GM19468 (cell line): ENCODE measurements around the gene MROH8.
"Not testable (repeated sequence)": the region's sequence is repeated elsewhere in the genome, so short reads cannot be mapped to it uniquely, and the experiment has no call there.

Experiments used
- ATAC-seq: cut with Tn5 transposase; IDR thresholded peaks from one replicate; pipeline ENCODE4 v1.9.1; 2021; ENCODE audit warnings: mild to moderate bottlenecking, moderate library complexity, moderate number of reproducible peaks; ENCODE audit not compliant: unreplicated experiment; ENCODE audit errors: extremely low read depth

Gene MROH8

GRCh38 chr20:37108676-37109075 lies 70.7 kb downstream of the MROH8 start:
- ATAC-seq = no peak

- ATAC-seq = no peak
Observed at GRCh38 chr20:37102571-37102970, 76.8 kb downstream of the MROH8 start.

- no peak for ATAC-seq
Observed at GRCh38 chr20:37096415-37097041, 82.8 kb downstream of the MROH8 start.

GRCh38 chr20:37095599-37096414 lies 83.5 kb downstream of the MROH8 start, which contains the start of gene RBL1:
Gene RBL1 (minus strand): TSS chr20:37095997. CDS start chr20:37095928, 69 bp downstream.
- ATAC-seq = peak; percentile 33

GRCh38 chr20:37095108-37095598 lies 84.2 kb downstream of the MROH8 start:
- ATAC-seq = no peak

- no peak for ATAC-seq
Observed at GRCh38 chr20:37090407-37090806, 88.9 kb downstream of the MROH8 start.

- no peak for ATAC-seq
Observed at GRCh38 chr20:37081717-37082289, 97.5 kb downstream of the MROH8 start.

GRCh38 chr20:37077009-37077408 lies 102.3 kb downstream of the MROH8 start:
- ATAC-seq = no peak

GRCh38 chr20:37075932-37076685 lies 103.2 kb downstream of the MROH8 start:
- ATAC-seq = no peak

GRCh38 chr20:37072293-37073196 lies 106.8 kb downstream of the MROH8 start:
- ATAC-seq = no peak

GRCh38 chr20:37071481-37071911 lies 107.9 kb downstream of the MROH8 start:
- no peak for ATAC-seq

- not testable (repeated sequence) for ATAC-seq
Observed at GRCh38 chr20:37069563-37069962, 109.8 kb downstream of the MROH8 start.

GRCh38 chr20:37066168-37066567 lies 113.2 kb downstream of the MROH8 start:
- no peak for ATAC-seq

- ATAC-seq = no peak
Observed at GRCh38 chr20:37055276-37055675, 124.1 kb downstream of the MROH8 start.

GRCh38 chr20:37053230-37053950 lies 126.0 kb downstream of the MROH8 start:
- no peak for ATAC-seq
